Lung (tissue), 12 donors: ENCODE data around the gene SGSM2. TPM values are rescaled to one million over a fixed set of nuclear protein-coding genes. Genes with fewer than 3 reads are reported as not detected.
A peak's percentile ranks its signal among the peaks of the same experiment; 100 is the strongest.

Experiments used
- ATAC-seq: fragments of 200-7000 bp; cut with Tn5 transposase; one replicate; pipeline ENCODE4 v1.9.1; 2020; ENCODE audit warnings: moderate number of reproducible peaks; ENCODE audit not compliant: insufficient read depth, low FRiP score
- DNase-seq, 3 donors: peaks; one replicate each; pipeline ENCODE4 v3.0.0-alpha.2; 2013 to 2017
- H3K27ac ChIP-seq, 2 donors: one replicate each; pipeline ENCODE4 v1.5.1; 2013; ENCODE audit warnings: mild to moderate bottlenecking in 2 of 2, moderate library complexity in 2 of 2, control low read depth in 1 of 2, inconsistent platforms in 1 of 2, low read depth in 1 of 2, low read length in 1 of 2
- H3K27me3 ChIP-seq, 3 donors: one replicate each; pipeline ENCODE4 v1.5.1; 2013; ENCODE audit warnings: low read length in 2 of 3; ENCODE audit not compliant: control insufficient read depth in 3 of 3, insufficient read depth in 3 of 3
- H3K36me3 ChIP-seq, 4 donors: one replicate each; pipeline ENCODE4 v1.5.1; 2013; ENCODE audit warnings: low read length in 4 of 4, mild to moderate bottlenecking in 1 of 4, moderate library complexity in 1 of 4; ENCODE audit not compliant: control insufficient read depth in 4 of 4, insufficient read depth in 4 of 4
- H3K4me1 ChIP-seq, 5 donors: one replicate each; pipeline ENCODE4 v1.5.1; 2013; ENCODE audit warnings: low read length in 5 of 5, mild to moderate bottlenecking in 2 of 5, moderate library complexity in 1 of 5; ENCODE audit not compliant: control insufficient read depth in 5 of 5, insufficient read depth in 5 of 5
- H3K4me3 ChIP-seq: one replicate; pipeline ENCODE4 v1.5.1; 2013; ENCODE audit warnings: mild to moderate bottlenecking, control low read depth, moderate library complexity
- H3K9ac ChIP-seq, 2 donors: one replicate each; pipeline ENCODE4 v1.5.1; 2013; ENCODE audit warnings: low read length in 2 of 2, control low read depth in 1 of 2; ENCODE audit not compliant: insufficient read depth in 1 of 2
- H3K9me3 ChIP-seq, 4 donors: one replicate each; pipeline ENCODE4 v1.5.1; 2013; ENCODE audit warnings: low read length in 3 of 4, mild to moderate bottlenecking in 1 of 4, moderate library complexity in 1 of 4; ENCODE audit not compliant: control insufficient read depth in 4 of 4, insufficient read depth in 3 of 4
- CTCF ChIP-seq: IDR thresholded peaks from 2 replicates; pipeline ENCODE4 v1.5.1; 2012; ENCODE audit warnings: mild to moderate bottlenecking; ENCODE audit errors: control extremely low read depth, extremely low read depth
- WGBS, 2 donors: extraction: QIAGEN DNeasy Blood & Tissue Kit; methylation state at CpG; one replicate each; pipeline ENCODE4 v1.1.7; 2013; 5-methylcytosine and 5-hydroxymethylcytosine counted together
- polyA plus RNA-seq, 2 donors: library from polyadenylated mRNA; stranded (reverse); fragments of 200-250 nt; gene quantifications; one replicate each; pipeline ENCODE4 v1.2.1, GENCODE V29; 2013
- total RNA-seq, 2 donors: library from RNA; depleted of rRNA in 1 of 2; stranded (reverse); fragments of >200 nt in 1 of 2; gene quantifications; one replicate each; pipeline ENCODE4 v1.2.1, GENCODE V29; 2014 to 2021
- donor health status: control.
- donor health status: control.
- donor health status: Bipolar disorder and iron deficiency.
- donor health status: healthy.
- donor health status: DM: yes; HTN: yes; CAD: no.

Gene SGSM2
- total and polyA plus RNA-seq, 4 donors: 33.1 to 60.8 (median 52.4) TPM

DNA sequence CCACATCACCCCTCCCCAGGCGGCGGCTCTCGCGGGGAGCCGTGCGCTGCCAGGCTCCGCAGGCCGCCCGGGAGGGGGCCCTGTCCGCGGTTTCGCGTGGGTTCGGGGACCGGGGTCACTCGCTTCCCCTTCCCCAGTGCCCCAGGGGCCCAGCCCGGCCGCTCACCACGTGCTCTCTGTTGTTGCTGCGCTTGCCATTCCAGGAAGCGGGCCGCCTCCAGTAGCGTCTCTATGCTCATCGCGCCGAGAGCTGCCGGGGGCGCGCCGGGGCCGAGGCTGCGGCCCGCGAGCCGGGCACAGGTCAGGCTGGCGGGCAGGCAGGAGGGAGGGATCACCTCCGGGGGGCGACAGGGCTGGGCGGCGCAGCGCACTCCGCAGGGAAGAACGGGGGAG lies 63.2 kb downstream of the SGSM2 start:
- peak; percentile 37 to 59 (median 54) for DNase-seq
- 0 to 1% methylated on average over 42 to 43 of the region's 43 CpGs for WGBS, 2 donors
- H3K9ac ChIP-seq: peak overlapping the region; percentile 82 to 92
- peaks cover 0 to 2% (median 0%) of the 10 kb centered on the region in 4 donors for H3K36me3 ChIP-seq
- H3K4me1 ChIP-seq: peaks cover 11 to 45% (median 26%) of the 10 kb centered on the region in 5 donors
- H3K27ac ChIP-seq: peak overlapping the region; percentile 98
- no peak for TF ChIP-seq CTCF
- no peaks in the 10 kb centered on the region for H3K9me3 ChIP-seq
- H3K4me3 ChIP-seq: peak overlapping the region; percentile 82
- H3K27me3 ChIP-seq: no peaks in the 10 kb centered on the region
- no peak for ATAC-seq

DNA sequence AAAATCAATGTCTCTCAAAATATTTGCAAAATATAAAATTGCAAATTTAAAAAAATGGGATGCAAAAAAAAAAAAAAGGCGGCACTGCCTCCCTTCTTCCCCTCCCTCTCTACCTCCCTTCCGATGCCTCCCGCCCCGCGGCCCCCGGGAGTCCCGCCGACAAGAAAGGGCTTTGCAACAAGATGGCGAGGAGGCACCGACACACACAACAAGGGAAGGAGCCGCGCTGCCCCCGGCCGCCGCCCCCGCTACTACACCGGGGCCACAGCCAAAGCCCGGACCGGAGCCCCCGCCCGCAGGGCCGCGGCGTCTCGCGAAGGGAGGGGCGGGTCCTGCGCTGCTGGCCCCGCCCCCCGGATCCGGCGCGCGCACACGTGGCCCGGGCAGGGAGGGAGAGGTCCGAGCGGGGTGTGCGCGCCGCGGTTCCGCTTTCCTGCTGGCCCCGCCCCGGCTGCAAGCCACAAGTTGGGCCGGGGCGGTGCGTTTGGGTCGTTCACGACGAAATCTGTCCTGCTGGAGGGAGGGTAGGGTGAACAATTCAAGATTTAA lies 63.6 kb downstream of the SGSM2 start, which contains the start of gene MNT:
Gene MNT, minus strand, starts transcription at position 184 of the 549 bp plus-strand sequence. CDS start 348 bp downstream, outside the sequence.
- H3K36me3 ChIP-seq: peaks cover 0 to 2% (median 0%) of the 10 kb centered on the region in 4 donors
- H3K27me3 ChIP-seq: no peaks in the 10 kb centered on the region
- peak within 1 kb of the TSS; percentile 82 for H3K4me3 ChIP-seq
- ATAC-seq (peak; percentile 64), DNase-seq (peak; percentile 96 to 97 (median 96))
- H3K27ac ChIP-seq: peak within 1 kb of the TSS; percentile 98
- no peak for TF ChIP-seq CTCF
- whole genome bisulfite sequencing, 2 donors: 0% methylated on average over 47 to 51 of the region's 51 CpGs
- H3K4me1 ChIP-seq: peaks cover 8 to 40% (median 21%) of the 10 kb centered on the region in 5 donors
- no peaks in the 10 kb centered on the region for H3K9me3 ChIP-seq
- H3K9ac ChIP-seq: peak within 1 kb of the TSS; percentile 82 to 92

GRCh38 chr17:2401426-2402221 lies 64.3 kb downstream of the SGSM2 start:
- H3K27me3 ChIP-seq: no peaks in the 10 kb centered on the region
- peak overlapping the region; percentile 48 to 68 for H3K9ac ChIP-seq
- H3K4me1 ChIP-seq: peaks cover 10 to 34% (median 15%) of the 10 kb centered on the region in 5 donors
- TF ChIP-seq CTCF: peak; percentile 36
- WGBS, 2 donors: 1% methylated on average over 69 to 72 of the region's 72 CpGs
- H3K27ac ChIP-seq: peak overlapping the region; percentile 94 to 98
- H3K36me3 ChIP-seq: peaks cover 0 to 2% (median 1%) of the 10 kb centered on the region in 4 donors
- H3K4me3 ChIP-seq: peak overlapping the region; percentile 25
- no peaks in the 10 kb centered on the region for H3K9me3 ChIP-seq
- DNase-seq: peak; percentile 100
- peak; percentile 63 for ATAC-seq
